HG03135 (cell line): Measurements from ENCODE around the gene CRMP1.

ENCODE experiments used
- ATAC-seq: cut with Tn5 transposase; IDR thresholded peaks from one replicate; pipeline ENCODE4 v1.9.1; 2021; ENCODE audit warnings: mild to moderate bottlenecking, moderate library complexity; ENCODE audit not compliant: unreplicated experiment

Gene CRMP1

GRCh38 chr4:5893004-5893580 is at the start of gene CRMP1:
Gene CRMP1 (minus strand): TSS chr4:5893086. CDS start chr4:5892969, 117 bp downstream.
- ATAC-seq, result no peak

GRCh38 chr4:5941601-5942000 is 48.7 kb upstream of the CRMP1 start:
- no peak for ATAC-seq

GRCh38 chr4:5940470-5941203 is 47.8 kb upstream of the CRMP1 start:
- no peak for ATAC-seq

- ATAC-seq, result no peak
Measured at GRCh38 chr4:5933996-5934831, 41.3 kb upstream of the CRMP1 start.

- no peak for ATAC-seq
Measured at GRCh38 chr4:5933116-5933515, 40.2 kb upstream of the CRMP1 start.

GRCh38 chr4:5932035-5932568 is 39.2 kb upstream of the CRMP1 start:
- ATAC-seq, result no peak

GRCh38 chr4:5931526-5931925 is 38.6 kb upstream of the CRMP1 start:
- ATAC-seq, result no peak

- ATAC-seq, result no peak
Measured at GRCh38 chr4:5930876-5931275, 38.0 kb upstream of the CRMP1 start.

GRCh38 chr4:5930456-5930855 is 37.6 kb upstream of the CRMP1 start:
- ATAC-seq, result no peak

GRCh38 chr4:5928844-5929420 is 36.0 kb upstream of the CRMP1 start:
- ATAC-seq, result no peak

- no peak for ATAC-seq
Measured at GRCh38 chr4:5928274-5928673, 35.4 kb upstream of the CRMP1 start.

- no peak for ATAC-seq
Measured at GRCh38 chr4:5927747-5928146, 34.9 kb upstream of the CRMP1 start.

- no peak for ATAC-seq
Measured at GRCh38 chr4:5927116-5927515, 34.2 kb upstream of the CRMP1 start.

- no peak for ATAC-seq
Measured at GRCh38 chr4:5926598-5926997, 33.7 kb upstream of the CRMP1 start.

GRCh38 chr4:5925419-5926200 is 32.7 kb upstream of the CRMP1 start:
- ATAC-seq, result no peak

GRCh38 chr4:5924461-5925125 is 31.7 kb upstream of the CRMP1 start:
- no peak for ATAC-seq

- no peak for ATAC-seq
Measured at GRCh38 chr4:5923376-5923775, 30.5 kb upstream of the CRMP1 start.

- ATAC-seq, result no peak
Measured at GRCh38 chr4:5922556-5922955, 29.7 kb upstream of the CRMP1 start.

- ATAC-seq, result no peak
Measured at GRCh38 chr4:5921981-5922380, 29.1 kb upstream of the CRMP1 start.
